HL-60/S4 treated with retinoic acid at 250 ng/mL for 4 days and 3 days (cell line): ENCODE measurements around the gene NOS2.

Source experiments
- in situ Hi-C: fragments of 300-500 bp; cut with MboI; formaldehyde crosslinking; loops from 2 replicates; pipeline ENCODE4 v1.7.0; 2022; ENCODE audit warnings: low sequenced_read_pairs

NOS2 gene

DNA sequence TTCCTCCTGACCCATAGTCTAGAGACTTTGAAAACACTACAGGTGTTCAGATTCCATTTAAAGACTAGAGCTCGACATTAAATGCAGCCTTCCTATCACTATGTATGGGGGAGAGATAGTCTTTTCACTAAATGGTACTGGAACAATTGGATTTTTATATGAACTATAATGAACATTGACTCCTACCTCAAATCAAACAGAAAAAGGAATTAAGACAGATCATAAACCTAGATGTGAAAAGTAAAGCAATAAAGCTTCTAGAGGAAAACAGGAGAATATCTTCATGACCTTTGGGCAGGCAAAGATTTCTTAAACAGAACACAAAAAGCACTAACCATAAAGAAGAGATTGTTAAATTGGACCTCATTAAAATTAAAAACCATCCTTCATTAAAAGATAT is 18.8 kb upstream of the NOS2 start:
- in situ Hi-C loops = no loop called here

DNA sequence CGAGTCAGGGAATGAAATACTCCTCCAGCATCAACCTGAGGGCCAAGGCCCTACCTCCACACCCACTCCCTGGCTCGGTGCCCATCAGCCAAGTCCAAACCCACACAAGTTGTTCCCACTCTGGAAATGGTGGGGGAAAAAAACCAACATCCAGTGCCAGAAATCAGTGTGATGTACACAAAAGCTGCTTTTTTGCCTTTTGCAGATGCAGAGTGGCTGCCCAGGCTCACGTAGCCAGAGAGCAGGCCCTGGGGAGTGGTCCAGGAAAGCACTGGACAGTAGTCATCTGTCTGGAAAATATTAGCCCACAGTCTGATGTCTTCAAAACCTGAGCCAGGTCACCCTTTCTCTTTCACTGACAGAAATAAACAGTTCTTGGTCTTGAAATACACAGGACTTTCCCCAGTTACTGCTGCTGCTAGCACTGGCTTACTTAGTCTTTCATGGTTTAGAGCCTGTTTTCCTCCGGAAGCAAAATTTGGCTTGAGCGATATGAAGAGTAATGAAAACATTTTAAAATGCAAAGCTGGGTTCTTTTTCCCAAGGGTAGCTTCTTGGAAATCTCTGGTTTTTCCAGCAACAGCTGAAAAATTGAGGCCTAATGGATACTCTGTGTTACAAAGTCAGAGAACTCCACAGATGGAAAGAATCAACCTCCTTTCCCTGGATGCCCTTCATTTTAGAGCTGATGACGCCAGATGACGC is 18.2 kb upstream of the NOS2 start:
- in situ Hi-C loops = no loop called here

DNA sequence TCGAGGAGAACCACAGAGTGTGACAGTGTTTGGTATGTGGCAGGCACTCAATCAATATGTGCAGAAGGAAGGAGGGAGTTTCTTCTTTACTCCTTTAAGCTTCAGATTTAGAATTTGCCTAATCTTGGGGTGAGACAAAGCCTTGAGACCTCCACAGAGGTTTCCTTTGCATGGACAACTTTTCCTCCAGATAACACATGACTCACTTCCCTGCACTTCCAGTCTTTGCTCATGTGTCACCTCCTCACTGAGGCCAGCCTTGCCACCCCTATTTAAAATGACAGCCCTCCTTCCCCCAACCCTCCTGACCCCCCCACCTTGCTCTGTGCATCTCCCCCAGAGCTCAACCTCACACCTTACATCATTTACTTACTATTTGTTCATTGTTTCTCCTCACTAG is 17.4 kb upstream of the NOS2 start:
- in situ Hi-C loops = no loop called here

DNA sequence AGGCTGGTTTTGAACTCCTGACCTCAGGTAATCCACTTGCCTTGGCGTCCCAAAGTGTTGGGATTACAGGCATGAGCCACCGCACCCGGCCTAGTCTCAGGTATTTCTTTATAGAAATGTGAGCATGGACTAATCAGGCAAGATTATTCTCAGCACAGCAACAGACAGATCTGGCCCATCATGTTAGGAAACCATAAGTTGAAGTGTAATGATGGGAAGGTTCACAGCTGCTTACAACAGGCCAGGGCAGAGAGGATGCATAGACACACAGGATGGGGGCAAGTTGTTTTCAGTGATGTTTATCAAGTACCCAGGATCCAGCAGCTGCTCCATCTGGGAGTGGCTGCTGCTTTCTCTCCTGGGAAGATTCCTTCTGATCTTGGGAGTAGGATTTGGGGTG is 16.6 kb upstream of the NOS2 start:
- in situ Hi-C loops = no loop called here

GRCh38 chr17:27811961-27812360 is 11.6 kb upstream of the NOS2 start:
- in situ Hi-C loops = no loop called here

DNA sequence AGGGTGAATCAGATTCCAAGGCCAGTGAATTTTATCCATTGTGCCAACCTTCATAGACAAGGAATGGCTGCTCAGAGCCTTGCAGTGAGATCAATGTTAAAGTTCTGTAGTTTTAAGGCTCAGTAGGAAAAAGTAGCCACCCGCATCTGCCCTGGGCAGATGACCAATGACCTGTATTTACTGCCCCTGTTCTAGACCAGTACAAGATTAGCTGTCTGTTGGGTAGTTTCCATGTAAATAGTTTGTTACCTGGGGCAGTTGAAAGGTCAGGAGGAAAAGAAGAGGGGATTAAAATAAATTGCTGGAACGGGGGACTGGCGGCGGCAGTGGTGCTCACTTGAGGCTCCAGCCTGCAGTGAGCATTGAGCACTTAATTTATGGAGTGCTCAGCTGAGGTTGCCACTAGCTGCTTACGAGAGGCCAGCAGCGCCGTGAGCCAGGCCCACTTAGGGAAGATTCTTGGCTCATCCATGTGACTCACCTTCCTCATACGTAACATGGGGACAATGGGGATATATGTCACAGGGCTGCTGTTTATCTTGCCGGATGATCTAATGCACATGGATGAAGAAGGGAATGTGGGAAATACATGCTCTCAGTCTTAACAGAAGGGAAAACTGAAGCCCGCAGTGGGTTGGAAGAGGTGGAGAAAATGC is 10.7 kb upstream of the NOS2 start:
- in situ Hi-C loops = no loop called here

DNA sequence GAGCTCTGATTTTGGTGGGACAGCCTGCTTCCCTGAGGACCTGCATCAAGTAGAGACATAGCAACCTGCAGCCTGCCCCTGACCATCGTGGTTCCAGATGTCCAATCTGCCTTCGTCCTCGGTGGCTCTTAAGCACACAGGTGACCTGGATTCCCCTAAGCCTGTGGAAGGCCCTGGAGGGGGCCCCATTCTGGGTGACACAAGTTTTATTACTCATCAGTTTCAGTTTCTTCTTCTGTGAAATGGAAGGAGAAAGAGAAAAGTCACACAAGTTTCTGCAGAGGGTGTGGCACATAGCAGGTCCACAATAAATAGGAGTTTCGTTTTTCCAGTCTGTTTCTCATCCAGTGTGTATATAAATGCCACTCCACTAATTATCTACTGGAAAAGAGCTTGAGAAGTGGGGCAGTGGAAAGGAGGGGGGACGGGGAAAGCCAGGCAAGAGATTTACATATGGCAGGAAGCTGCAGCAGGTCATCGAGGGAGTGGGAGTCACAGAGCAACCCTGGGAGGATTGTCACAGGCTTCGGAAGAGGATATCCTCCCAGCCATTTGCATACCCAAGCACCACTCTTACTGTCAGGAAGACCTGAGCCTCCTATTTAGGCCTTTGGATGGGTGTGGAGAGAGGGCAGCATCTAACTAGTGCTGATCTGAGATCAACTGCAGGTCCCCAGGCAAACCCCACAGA is 10.0 kb upstream of the NOS2 start:
- in situ Hi-C loops = no loop called here

- in situ Hi-C loops = no loop called here
Measured at GRCh38 chr17:27809555-27809954, 9.2 kb upstream of the NOS2 start.

DNA sequence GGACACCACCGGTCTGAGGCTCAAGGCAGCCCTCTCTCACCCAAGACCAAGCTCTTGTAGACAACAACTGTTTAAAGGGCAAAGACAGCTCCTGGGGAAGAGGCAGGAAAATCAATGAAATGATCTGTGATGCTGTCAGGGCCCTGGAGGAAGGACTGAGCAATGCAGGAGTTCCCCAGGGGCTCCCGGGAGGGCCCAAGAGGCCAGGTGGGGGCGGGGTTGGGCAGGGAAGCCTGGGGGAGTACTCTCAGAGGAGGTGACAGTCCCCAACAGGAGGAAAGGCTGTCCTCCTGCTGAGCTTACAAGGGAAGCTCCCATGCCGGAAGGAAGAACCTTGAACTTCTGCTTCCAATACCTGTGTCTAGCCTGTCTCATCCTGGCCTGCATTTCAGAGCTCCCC is 8.3 kb upstream of the NOS2 start:
- in situ Hi-C loops = no loop called here

- in situ Hi-C loops = no loop called here
Measured at GRCh38 chr17:27807567-27808470, 7.5 kb upstream of the NOS2 start.

DNA sequence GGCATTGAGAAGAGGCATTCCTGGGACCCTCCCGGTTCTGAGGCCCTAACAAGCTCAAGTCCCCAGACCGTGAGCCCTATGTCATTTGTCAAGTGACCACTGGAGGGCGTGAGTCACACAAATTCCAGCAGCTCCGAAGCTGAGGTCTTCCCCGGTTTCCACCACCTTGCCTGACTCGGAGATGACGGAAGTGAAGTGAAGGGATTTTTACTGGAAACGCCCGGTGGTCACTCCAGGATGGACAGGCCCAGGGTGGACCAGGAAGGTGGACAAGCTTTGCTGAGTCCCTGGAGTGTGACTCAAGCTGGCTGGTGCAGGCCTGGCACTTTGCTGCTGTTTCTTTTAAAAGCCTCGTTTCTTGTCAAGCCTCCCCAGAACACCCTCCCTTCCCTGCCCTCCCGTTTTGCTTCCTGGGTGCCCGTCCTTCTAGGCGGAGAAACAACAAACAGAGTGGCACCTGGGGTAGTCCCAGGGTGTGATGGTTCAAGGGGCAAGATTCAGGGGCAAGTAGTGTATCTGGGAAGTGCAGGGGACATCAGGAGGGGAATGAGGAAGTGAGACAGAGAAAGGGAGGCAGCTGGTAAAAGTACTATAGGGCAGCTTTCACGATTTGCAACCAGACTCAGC is 5.3 kb upstream of the NOS2 start:
- in situ Hi-C loops = no loop called here

GRCh38 chr17:27804113-27804512 is 3.8 kb upstream of the NOS2 start:
- in situ Hi-C loops = no loop called here

DNA sequence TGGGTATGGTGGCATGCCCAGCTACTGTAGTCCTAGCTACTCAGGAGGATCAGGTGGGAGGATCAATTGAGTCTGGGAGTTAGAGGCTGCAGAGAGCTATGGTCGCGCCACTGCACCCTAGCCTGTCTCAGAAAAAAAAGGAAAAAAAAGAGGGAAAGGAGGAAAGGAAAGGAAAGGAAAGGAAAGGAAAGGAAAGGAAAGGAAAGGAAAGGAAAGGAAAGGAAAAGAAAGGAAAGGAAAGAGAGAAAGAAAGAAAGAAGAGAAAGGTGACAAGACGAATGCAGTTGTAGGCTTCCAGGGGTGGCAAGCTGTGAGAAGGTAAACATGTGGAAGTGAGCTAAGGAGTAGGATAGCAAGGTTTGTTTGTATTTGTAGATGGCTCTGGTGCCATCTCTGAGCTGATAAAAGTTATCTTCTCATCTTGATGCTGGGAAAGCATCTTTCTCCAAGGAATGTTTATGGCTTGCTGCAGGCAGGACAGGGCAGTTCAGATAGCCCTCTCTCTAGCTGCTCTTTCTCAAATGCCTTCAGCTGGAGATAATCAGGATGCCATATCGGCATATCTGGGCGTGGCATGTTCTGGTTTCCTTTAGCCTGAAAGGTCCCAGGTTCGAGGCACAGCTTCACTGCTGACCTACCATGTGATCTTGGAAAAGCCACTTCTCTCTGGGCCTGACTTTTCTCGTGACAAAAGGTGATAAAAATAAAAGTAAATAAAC is 2.8 kb upstream of the NOS2 start:
- in situ Hi-C loops = no loop called here

DNA sequence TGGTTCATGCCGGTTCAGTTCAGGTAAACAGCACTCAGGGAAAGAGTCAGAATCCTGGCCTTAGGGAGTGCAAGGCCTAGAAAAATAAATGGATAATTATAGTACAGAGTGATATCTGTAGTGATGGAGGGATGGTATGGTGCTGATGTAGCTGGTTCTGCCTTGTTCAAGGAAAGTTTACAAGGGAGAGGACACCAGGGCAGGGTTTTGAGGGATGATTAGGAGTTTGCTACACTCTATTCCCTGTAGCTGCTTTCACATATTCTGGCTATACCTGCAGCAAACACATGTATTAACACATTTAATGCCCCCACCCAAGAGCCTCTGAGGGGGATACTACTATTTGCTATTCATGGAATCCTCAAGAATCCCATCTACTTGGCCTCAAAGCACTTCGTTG is 1.7 kb upstream of the NOS2 start:
- in situ Hi-C loops = no loop called here

DNA sequence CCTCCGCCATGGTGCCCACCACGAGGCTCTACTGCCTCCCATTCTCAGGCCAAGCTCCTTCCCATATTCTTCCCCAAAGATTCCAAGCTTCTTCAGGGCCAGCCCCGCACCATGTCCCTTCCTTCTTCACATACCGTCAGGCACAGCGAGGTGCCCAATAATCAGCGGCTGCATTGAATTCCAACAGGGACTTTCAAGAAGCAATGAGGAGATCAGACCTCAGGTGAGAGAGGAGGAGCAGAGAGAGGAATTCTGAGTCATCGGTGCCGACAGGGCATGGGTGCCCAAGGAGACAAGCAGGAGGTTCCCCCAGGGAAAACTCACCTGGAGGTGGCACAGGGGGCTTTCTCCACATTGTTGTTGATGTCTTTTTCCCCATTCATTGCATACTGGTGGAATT is 2.0 kb downstream of the NOS2 start:
- in situ Hi-C loops = no loop called here

GRCh38 chr17:27797390-27798091 is 2.8 kb downstream of the NOS2 start:
- in situ Hi-C loops = no loop called here

- in situ Hi-C loops = no loop called here
Measured at GRCh38 chr17:27793906-27794569, 6.3 kb downstream of the NOS2 start.

GRCh38 chr17:27793168-27793905 is 7.0 kb downstream of the NOS2 start:
- in situ Hi-C loops = no loop called here
